ENCODE results near the gene FBXO28.
"Not testable (repeated sequence)": the region's sequence is repeated elsewhere in the genome, so short reads cannot be mapped to it uniquely, and the experiment has no call there.

Gene FBXO28, protein sequence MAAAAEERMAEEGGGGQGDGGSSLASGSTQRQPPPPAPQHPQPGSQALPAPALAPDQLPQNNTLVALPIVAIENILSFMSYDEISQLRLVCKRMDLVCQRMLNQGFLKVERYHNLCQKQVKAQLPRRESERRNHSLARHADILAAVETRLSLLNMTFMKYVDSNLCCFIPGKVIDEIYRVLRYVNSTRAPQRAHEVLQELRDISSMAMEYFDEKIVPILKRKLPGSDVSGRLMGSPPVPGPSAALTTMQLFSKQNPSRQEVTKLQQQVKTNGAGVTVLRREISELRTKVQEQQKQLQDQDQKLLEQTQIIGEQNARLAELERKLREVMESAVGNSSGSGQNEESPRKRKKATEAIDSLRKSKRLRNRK

DNA sequence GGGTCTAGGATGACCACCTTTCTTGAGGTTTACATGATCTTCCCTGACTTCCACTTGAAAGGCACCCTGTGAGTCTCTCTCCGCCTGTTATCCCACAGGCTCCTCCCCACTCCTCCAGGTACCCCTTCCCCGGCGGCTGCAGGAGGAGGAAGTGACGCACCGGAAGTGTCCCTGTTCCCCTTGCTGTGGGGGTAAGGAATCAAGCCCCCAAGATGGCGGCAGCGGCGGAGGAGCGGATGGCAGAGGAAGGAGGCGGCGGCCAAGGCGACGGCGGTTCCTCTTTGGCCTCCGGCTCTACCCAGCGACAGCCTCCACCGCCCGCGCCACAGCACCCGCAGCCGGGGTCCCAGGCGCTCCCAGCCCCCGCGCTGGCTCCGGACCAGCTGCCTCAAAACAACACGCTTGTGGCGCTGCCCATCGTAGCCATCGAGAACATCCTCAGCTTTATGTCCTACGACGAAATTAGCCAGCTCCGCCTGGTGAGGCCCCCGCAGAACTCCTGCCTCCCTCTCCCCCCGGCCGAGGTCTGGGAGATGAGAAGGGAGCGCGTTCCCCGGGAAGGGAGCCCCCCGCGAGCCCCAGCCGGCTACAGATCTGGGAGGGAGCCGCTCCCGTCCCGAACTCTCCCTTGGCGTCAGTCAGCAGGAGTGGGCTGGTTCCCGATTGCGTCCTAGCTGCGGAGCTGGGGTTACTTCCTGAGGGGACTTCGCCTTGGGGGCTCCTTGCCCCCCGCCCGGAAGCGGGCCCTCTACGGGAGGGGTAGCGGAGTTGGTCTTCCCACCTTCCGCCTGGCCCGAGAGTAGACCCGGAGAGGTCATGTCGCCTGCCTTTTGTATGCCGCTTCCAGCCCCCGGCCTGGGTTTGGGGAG is at the start of gene FBXO28:
Gene FBXO28 (plus strand): TSS at position 194 of the 869 bp plus-strand sequence. CDS start 19 bp downstream, at position 213.
- DNase-seq: peak; percentile 94

DNA sequence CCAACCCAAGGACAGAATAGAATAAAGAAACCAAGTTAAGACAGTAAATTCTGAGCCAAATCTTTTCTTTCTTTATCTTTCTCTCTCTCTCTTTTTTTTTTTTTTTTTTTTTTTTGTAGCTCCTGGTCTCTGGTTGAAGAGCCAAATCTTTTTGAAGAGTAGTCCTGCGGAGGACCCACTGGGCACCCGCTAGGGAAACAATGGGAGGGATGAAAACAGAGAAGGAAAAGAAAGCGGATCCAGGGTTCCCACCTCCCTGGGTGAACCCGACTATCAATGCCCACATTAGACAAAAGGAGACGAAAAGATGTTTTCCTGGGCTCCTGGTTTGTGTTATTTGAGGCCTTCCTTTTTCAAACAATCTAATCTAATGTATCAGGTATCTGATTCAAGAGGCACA is 49.8 kb upstream of the FBXO28 start:
- no peak for DNase-seq

DNA sequence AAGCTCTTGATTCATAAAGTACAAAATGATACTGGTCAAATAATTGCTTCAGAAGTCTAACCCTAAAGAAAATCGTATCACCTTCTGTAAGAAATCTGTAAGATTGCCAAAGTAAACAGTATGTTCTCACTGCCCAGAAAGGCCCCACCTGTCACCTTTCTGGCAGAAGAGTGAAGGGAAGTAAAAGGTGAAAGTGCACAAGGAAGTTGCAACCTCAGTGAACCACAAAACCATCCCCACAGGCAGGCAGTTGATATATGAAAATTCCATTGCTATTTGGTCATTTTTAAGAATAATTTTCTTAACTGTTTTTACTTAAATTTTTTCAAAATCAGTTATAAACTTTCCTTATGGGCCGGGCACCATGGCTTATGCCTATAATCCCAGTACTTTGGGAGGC is 48.5 kb upstream of the FBXO28 start:
- no peak for DNase-seq

DNA sequence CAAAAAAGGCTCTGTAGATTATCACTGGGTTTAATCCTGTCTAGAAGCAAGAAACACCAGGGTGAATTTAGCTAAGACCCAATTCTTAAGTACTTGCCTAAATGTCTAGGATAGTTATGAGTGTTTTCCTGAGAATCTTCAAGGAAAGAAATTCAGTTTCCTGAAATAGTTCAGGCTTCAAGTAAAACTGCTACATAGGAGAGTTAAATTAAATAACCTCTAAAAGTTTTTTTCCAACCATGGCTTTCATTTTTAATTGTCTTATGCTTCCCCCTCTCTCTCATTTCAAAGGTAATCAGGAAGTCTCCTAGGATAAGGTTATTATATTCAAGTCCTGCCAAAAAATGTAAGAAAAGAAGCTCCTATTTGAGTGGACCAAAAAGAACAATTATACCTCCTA is 46.7 kb upstream of the FBXO28 start:
- DNase-seq: no peak

DNA sequence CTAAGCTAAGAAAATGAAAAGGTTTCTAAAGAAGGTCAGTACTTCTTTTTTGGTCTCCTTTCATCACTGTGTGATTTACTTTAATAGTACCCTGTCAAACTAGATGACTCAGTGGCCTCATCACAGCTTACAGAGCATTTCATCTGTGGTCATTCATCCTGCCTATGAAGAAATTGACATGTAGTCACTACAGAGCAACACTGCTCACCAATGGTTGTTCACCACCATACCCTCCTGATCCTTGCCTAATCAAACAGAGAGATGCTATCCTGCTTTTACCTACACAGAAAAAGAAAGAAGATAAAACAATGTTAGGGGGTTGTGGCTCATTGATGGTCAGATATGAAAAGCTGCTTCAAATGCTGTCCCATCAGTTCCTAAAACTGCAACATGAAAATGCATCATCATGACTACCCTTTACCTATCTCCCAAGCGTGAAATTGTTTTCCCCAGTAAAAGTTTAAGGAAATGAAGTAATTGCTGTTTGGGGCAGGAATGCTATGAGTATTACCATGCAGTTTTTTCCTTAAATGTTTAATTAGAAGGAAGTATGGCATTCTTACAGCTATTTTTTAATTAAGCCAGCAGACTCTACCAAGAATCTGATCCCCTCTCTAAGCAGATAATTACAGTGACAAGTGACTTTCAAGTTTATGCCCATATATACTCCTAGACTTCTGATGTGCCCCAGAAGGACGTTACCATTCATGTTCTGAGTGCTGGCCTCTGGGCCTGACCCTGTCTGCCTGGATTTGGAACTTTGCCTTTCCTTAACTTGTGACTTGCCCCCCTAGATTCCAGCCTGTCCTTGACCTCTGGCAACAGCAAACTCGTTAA is 46.1 kb upstream of the FBXO28 start:
- DNase-seq: no peak

DNA sequence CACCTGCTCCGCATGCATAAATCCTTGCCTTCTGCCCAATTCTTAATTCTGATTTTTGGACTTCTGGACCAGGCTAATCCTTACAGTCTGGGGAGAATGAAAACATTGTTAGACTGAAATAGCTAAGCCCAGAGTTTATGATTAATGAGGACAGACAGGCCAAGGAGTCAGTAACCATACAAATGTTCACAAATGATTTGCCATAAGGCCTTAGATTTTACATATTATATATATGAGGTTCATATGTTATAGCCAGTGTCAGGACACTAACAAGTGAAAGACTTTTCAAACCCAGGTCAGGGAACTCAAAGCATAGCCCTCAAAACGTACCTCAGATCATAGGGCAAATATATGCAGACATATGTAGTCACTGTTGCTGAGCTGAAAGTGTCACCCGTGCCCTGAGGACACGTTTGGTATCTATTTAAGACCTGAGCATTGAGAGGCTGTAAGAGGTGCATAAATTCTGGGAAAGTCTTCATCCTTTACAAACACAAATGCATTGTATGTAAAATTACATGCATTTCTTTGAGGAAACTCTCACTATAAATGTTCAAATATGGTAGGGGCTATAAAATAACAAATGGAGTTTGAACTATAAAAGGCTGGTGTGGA is 45.3 kb upstream of the FBXO28 start:
- DNase-seq: no peak

DNA sequence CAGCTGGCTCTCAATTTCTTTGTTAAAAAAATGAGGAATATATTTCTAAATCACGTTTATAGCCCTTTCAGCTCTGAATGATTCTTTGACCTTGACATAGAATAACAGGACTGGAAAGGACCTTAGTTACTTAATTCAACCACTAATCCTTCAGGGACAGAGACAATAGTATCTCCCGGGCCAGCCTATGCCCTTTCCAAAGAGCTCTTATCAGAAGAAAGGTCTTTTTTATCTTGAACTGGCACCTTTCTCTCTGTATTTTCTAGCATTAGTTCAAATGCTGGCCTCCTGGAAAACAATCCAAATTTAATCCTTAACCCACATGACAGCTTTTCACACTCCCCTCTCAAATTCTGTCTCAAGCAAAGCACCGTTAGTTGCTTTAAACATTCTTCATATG is 44.8 kb upstream of the FBXO28 start:
- no peak for DNase-seq

DNA sequence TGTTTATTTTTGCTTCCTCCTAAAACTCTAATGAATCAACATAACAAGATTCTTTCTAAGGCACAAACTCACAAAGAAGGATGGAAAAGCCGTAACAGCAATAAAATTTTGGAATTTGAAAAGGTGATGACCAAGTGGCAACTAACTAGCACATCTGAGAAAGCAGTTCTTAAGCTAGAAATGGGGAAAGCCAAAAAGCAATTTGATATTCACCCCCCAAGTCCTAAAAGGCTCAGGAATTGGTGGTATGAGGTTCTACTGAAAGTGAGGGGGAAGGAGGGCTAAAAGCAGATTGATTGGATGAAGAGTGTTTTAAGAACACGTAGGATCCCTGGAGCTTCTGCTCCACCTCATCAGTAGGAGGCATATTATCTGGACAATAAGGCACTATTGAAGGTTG is 43.4 kb upstream of the FBXO28 start:
- DNase-seq: no peak

DNA sequence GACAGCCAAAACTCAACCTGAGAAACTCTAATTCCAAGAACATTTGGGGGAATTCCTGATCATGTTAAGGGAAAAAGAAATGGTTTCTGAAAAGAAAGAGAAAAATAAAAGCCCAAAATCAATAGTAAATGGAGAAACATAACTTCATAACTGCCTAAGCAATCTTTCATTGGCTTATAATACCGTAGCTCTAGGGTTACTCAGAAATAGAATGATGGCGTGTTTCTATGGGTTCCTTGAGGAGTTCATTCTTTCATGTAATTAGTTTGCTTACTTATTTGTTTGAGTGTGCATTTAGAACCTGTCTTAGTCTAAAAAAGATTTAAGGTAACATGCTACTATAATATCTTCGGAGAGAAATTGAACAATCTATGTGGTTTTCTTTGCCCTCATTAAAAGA is 37.5 kb upstream of the FBXO28 start:
- DNase-seq: no peak

DNA sequence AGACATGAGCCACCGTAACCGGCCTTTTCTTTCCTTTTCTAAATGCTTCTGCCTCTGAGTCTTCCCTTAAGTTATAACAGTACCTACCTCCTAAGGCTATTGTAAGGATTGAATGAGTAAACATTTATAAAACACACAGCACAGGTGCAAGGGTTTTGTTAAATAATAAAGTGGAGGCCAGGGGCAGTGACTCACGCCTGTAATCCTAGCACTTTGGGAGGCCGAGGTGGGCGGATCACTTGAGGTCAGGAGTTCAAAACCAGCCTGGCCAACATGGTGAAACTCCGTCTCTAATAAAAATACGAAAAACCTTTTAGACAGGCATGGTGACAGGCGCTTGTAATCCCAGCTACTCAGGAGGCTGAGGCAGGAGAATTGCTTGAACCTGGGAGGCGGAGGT is 34.3 kb upstream of the FBXO28 start:
- DNase-seq: not testable (repeated sequence)

DNA sequence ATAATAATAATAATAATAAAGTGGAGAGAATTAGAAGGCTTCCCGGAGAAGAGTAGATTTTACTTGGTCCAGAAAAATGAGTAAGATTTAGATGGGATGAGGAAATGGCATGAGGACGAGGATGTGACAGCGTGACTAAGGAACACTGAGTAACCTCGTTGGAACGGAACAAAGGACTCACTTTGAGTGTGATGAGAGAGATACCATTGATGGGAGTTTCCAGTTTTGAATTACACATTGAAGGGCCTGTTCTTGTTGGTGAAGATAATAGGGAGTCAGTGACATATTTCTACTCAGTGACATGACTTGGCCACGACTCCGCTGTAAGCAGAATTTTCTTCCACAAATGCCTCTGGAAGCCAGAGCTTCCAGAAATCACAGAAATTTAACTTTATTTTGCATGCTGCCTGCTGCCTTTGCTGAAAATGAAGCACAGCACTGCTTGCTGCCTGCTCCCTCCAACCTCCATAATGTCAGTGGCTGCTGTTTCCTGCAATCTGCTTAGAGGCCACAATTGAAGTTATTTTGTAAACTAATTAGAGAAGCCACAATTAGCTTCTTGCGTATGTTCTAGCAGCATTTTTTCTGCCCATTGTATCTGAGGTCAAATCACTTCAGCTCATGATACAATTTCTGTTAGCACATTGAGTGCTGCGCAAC is 33.7 kb upstream of the FBXO28 start:
- DNase-seq: no peak

DNA sequence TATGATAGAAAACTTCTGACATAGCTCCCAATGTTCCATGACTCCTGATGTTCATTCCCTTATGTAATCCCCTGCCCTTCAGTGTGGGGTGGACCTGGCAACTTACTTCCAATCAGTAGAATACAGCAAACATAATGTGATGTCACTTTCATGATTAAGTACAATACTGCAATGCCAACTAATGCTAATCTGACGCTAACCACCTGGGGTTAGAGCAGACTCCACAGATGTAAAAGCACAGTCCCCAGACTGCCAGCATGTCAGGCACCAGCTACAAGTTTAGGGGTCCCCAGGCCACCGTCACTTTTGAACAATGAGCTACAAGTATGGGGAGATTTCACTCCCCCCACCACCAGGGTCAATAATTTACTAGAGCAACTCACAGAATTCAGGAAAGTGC is 32.3 kb upstream of the FBXO28 start:
- DNase-seq: no peak

DNA sequence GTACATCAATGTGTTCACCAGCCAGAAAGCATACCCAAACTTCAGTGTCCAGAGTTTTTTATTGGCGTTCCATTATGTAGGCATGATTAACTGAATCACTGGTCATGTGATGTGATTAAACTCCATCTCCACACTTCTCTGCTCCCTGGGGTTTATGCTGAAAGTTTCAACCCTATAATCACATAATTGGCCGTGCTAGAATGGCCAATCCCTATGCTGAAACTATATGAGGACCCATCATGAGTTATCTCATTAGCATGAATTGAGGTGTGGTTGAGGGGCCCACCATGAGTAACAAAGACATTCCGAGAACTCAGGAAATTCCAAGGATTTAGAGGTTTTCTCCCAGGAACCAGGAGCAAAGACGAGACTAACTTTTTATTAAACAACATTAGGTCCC is 31.8 kb upstream of the FBXO28 start:
- DNase-seq: no peak

DNA sequence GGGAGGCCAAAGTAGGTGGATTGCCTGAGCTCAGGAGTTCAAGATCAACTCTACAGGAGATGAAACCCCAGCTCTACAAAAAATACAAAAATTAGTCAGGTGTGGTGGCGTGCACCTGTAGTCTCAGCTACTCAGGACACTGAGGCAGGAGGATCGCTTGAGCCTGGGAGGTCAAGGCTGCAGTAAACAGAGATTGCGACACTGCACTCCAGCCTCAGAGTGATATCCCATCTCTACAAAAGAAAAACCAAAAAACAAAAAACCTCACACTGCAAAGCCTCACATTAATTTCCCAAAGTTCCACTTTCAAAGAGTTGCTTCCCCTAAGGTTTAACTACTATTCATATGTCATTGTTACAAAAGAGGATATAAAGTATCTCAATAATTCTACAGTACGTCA is 29.0 kb upstream of the FBXO28 start:
- no peak for DNase-seq

DNA sequence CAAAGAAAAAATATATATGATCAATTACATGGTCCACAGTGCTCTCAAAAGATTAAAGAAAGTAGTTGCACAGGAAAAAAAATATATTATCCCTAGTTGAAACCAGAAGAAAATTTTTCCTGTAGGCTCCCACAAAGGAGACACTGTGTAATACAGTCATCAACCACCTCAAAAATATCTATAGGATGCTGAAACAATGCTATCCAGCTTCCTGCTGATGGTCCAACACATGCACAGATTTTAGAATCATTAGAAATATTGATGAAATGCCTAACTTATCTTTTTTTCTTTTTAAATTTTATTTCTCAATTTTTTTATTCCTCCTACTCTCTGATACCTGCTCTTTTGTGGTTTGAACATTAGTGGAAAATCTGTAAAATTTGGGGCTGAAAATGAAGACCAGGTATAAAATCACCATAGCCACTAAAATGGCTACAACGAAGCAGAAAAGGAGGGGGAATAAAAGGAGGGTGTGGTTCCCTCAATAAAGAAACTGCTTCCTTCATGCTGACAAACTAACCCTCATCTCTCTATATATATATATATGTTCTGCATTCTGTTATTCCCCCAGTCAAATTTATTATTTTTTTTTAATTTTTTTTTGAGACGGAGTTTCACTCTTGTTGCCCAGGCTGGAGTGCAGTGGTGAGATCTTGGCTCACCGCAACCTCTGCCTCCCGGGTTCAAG is 28.3 kb upstream of the FBXO28 start:
- DNase-seq: no peak

DNA sequence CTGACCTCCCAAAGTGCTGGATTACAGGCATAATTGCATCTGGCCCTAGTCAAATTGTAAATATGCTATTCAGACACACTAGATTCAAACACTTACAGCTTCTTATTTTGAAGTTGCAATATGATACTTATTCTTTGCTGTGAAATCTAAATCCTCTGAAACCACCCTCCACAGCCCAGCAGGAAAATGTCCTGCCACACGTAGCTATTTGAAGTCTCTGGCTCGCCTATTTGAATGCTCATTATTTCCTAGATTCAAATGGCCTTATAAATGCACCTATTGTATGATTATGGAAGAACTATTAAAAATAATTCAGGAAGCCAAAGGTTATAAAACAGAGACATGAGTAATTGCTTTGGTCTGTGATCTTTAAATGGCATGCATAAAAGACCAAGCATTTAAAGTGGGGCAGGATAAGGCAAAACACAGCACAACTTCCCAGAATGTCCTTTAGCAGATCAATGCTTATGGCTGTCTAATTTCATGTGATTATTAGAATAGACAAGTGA is 26.6 kb upstream of the FBXO28 start:
- DNase-seq: no peak

DNA sequence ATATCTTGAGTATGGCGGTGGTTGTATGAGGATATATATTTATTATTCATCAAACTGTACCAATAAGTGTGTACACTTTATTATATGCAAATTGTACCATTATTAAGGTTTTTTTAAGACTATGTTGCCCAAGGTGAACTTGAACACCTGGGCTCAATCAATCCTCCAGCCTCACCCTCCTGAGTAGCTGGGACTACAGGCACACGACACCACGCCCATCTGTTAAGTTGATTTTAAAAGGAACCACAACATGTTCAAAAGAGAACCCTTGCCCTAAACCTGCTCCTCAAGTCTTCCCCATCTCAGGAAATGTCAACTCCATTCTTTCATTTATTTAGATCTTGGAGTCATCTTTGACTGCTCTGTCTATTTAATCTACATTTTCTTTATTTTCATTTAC is 24.3 kb upstream of the FBXO28 start:
- DNase-seq: no peak

DNA sequence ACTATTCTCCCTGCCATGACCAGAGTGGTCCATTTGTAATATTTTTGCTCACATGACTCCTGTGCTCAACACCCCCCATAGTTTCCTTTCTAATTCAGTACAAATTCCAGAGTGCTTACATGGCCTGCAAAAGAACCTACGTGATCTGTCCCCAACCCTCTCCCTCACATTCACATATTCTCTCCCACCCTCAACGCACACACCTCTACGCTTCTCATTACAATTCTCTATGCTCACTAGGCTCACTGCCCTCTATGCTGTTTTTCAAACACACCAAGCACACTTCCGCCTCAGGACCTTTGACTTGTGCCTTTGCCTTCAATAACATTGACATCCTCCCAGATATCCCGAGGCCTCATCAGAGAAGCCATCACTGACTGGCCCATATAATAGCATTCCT is 23.8 kb upstream of the FBXO28 start:
- DNase-seq: no peak

DNA sequence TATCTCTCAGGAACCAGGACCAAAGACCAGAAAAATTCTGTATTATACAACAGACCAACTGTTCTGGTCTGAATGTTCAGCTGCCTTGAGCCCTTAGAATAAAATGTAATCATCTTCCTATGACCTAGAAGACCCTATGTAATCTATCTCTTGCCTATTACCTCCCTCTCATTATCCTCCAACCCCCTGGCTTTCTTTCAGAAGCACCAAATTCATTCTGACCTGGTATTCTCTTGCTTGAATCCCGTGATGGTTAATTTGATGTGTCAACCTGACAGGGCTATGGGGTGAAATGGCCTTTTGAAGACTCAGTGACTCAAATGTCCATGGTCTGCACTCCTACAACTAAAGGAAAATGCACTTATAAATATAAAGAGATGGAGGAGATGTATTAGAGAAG is 21.8 kb upstream of the FBXO28 start:
- DNase-seq: no peak

DNA sequence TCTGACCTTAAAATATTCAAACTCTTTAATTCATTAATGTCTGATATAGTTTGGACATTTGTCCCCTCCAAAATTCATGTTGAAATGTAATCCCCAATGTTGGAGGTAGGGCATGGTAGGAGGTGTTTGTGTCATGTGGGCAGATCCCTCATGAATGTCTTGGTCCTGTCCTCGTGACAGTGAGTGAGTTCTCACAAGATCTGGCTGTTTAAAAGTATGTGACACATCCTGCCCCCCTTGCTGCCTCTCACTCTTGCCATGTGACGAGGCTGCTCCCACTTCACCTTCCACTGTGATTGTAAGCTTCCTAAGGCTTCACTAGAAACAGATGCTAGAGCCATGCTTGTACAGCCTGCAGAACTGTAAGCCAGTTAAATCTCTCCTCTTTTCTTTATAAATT is 21.3 kb upstream of the FBXO28 start:
- no peak for DNase-seq

DNA sequence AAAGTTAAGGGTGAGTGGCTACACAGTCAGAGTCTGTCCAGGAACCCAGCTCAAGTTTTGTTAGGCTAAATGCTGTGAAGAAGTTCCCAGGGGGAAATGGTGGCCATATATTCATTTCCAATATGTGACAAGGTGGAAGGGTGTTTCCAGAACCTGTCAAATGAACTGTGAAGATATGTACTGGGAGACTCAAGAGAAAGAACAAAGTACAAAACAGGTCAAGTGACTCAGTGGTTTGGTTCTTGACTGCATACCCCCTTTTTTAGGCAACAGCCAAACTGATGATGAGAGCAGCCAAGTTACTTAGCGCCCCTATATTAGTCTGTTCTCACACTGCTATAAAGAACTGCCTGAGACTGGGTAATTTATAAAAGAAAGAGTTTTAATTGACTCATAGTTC is 18.6 kb upstream of the FBXO28 start:
- DNase-seq: no peak

DNA sequence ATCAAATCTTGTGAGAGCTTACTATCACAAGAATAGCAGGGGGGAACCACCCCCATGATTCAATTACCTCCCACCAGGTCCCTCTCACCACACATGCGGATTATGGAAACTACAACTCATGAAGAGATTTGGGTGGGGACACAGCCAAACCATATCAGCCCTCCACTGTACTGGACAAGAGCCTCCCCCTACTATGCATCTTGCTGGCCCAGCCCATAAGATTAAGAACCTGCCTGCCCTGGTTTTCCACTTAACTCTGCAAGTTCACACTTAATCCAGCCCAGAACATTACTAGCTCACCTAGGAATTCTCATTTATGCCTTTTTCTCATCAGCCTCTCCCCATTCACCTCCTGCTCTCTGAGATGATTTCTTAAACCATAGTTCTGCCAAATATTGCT is 18.0 kb upstream of the FBXO28 start:
- DNase-seq: no peak

All from CD4-positive, alpha-beta T cell treated with Interleukin-21 for 1 hour (primary cell).